ENCODE measurements around the gene EIPR1. TPM values are rescaled to one million over a fixed set of nuclear protein-coding genes. Genes with fewer than 3 reads are reported as not detected.

EIPR1 gene
- total and polyA plus RNA-seq, 10 of the 15 experiments (the other 5 are each of a cell fraction or from before 2014, with no cell fraction given) = 23.6 to 61.2 (median 42.2) TPM

DNA sequence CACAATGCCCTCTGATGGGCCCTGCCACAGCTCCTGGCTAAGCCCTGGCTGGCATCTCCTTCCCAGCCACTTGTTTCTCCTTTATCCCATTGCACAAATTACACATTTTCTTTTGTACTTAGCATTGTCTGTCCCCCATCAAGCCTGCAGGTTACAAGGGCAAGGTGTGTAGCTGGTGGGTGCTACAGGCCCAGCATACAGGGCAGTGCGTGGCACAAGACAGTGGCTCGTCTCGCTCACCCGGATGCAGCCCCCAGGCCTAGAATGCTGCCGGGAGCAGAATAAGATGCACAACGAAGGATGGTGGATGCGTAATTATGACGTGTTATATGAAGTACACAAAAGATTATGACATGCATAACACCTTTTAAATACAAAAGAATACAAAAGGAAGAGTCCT lies 87.6 kb downstream of the EIPR1 start:
- ChIA-PET RAD21 (ENCODE audit: unreplicated experiment) (no interaction called here), SMC1A (ENCODE audit: uncharacterized antibody, unreplicated experiment) (no interaction called here), POLR2A (no interaction called here), CTCF (no interaction called here)
- Histone ChIP-seq H4K20me1 (ENCODE audit: control insufficient read depth, insufficient read depth) (no peaks in the 10 kb centered on the region), H3K9ac (ENCODE audit: control insufficient read depth, insufficient read depth, low read length) (no peak overlapping the region), H3K79me2 (ENCODE audit: control insufficient read depth, insufficient read depth, low read length) (no peaks in the 10 kb centered on the region), H3K4me3 (no peak overlapping the region), H3K36me3 (ENCODE audit: control insufficient read depth in 2 of 2, insufficient read depth in 2 of 2, low read length in 1 of 2) (no peaks in the 10 kb centered on the region; a peak in 1 of 4 replicates), H3K27ac (ENCODE audit: control insufficient read depth, insufficient read depth) (no peak overlapping the region), H3K4me2 (ENCODE audit: control insufficient read depth, insufficient read depth) (no peak overlapping the region), H2AFZ (ENCODE audit: control insufficient read depth, low read depth, low read length) (no peak overlapping the region), H3K27me3 (replicated peaks in 1 of 2; ENCODE audit: control insufficient read depth in 2 of 2, insufficient read depth in 2 of 2, low read length in 1 of 2) (no peaks in the 10 kb centered on the region), H3K9me3 (replicated peaks; ENCODE audit: control insufficient read depth, insufficient read depth, low read length) (no peaks in the 10 kb centered on the region; the same call in 2 of the 3 replicates), H3K4me1 (ENCODE audit: control insufficient read depth, insufficient read depth, low read length) (no peaks in the 10 kb centered on the region)
- BruUV-seq (replicated peaks) = no TSS peak
- ATAC-seq (no peak), FAIRE-seq (no peak), DNase-seq (ENCODE audit: low read depth, low spot score) (no peak)
- intact Hi-C loops (cut with micrococcal nuclease; ENCODE audit: unreplicated experiment) = no loop called here
- WGBS (ENCODE audit: insufficient coverage, insufficient replicate concordance, low lambda C conversion rate, missing lambda C conversion rate) = 99% methylated on average over 8 of the region's 8 CpGs
- no peak for TF ChIP-seq YY1 (IDR thresholded peaks at IDR 0.05; ENCODE audit: low read depth, low read length)
- TF ChIP-seq TAF1 (IDR thresholded peaks at IDR 0.05; ENCODE audit: borderline replicate concordance, low read depth, low read length) = no peak
- TF ChIP-seq CHD1 (IDR thresholded peaks at IDR 0.05; ENCODE audit: low read depth, low read length) = no peak
- TF ChIP-seq BCL3 (IDR thresholded peaks at IDR 0.05; ENCODE audit: borderline replicate concordance, insufficient read depth, low read depth, low read length, poor library complexity, severe bottlenecking) = no peak
- TF ChIP-seq NFYB (IDR thresholded peaks at IDR 0.05; ENCODE audit: insufficient read depth, low read depth, low read length) = no peak
- TF ChIP-seq, protein P1, sequence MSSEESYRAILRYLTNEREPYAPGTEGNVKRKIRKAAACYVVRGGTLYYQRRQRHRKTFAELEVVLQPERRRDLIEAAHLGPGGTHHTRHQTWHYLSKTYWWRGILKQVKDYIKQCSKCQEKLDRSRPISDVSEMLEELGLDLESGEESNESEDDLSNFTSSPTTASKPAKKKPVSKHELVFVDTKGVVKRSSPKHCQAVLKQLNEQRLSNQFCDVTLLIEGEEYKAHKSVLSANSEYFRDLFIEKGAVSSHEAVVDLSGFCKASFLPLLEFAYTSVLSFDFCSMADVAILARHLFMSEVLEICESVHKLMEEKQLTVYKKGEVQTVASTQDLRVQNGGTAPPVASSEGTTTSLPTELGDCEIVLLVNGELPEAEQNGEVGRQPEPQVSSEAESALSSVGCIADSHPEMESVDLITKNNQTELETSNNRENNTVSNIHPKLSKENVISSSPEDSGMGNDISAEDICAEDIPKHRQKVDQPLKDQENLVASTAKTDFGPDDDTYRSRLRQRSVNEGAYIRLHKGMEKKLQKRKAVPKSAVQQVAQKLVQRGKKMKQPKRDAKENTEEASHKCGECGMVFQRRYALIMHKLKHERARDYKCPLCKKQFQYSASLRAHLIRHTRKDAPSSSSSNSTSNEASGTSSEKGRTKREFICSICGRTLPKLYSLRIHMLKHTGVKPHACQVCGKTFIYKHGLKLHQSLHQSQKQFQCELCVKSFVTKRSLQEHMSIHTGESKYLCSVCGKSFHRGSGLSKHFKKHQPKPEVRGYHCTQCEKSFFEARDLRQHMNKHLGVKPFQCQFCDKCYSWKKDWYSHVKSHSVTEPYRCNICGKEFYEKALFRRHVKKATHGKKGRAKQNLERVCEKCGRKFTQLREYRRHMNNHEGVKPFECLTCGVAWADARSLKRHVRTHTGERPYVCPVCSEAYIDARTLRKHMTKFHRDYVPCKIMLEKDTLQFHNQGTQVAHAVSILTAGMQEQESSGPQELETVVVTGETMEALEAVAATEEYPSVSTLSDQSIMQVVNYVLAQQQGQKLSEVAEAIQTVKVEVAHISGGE (CRISPR knock-in tag; IDR thresholded peaks at IDR 0.05) = no peak
- in situ Hi-C loops (cut with MboI) = no loop called here
